Tibial nerve (tissue), 3 donors: ENCODE results near the gene NUBP1.

Experiments used
- POLR2A ChIP-seq, 2 donors: fragments of 450-650 bp; IDR thresholded peaks; one replicate each; pipeline ENCODE4 v1.6.1; 2017; ENCODE audit warnings: antibody characterized with exemption in 2 of 2, mild to moderate bottlenecking in 2 of 2, moderate library complexity in 2 of 2
- TF ChIP-seq, protein P1 (sequence below), 5 experiments: fragments of 200-600 bp in 3 of 5; fragments of 450-650 bp in 2 of 5; sonication (generic) in 3 of 5; IDR thresholded peaks; one replicate each; pipeline ENCODE4 v1.5.1; 2016 to 2019; ENCODE audit warnings: antibody characterized with exemption in 5 of 5, mild to moderate bottlenecking in 3 of 5, moderate library complexity in 2 of 5

DNA sequence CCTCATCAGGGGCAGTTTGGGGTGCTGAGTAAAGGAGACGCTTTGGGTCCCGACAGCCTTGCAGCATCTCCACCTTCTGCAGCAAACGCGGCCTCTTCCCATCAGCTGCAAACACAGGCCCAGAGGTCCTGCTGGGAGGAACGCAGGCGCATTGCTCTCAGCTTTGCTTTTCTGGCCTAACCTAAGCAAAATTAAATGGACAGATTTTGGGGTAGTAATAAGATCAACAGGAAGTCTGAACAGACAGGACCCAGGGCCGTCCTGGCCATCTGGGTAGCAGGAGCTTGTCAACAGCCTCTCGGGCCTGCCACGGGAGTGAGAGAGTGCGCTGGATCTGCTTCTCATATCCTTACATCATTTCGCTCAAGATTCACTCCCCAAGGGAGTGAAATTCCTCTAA is 7.2 kb downstream of the NUBP1 start:
- TF ChIP-seq, protein P1, sequence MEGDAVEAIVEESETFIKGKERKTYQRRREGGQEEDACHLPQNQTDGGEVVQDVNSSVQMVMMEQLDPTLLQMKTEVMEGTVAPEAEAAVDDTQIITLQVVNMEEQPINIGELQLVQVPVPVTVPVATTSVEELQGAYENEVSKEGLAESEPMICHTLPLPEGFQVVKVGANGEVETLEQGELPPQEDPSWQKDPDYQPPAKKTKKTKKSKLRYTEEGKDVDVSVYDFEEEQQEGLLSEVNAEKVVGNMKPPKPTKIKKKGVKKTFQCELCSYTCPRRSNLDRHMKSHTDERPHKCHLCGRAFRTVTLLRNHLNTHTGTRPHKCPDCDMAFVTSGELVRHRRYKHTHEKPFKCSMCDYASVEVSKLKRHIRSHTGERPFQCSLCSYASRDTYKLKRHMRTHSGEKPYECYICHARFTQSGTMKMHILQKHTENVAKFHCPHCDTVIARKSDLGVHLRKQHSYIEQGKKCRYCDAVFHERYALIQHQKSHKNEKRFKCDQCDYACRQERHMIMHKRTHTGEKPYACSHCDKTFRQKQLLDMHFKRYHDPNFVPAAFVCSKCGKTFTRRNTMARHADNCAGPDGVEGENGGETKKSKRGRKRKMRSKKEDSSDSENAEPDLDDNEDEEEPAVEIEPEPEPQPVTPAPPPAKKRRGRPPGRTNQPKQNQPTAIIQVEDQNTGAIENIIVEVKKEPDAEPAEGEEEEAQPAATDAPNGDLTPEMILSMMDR (IDR thresholded peaks at IDR 0.05) = no peak
- no peak for TF ChIP-seq POLR2A (IDR thresholded peaks at IDR 0.05)
